HCT116 (cell line): Measurements from ENCODE around the gene SLFN12L. TPM values are rescaled to one million over a fixed set of nuclear protein-coding genes. Genes with fewer than 3 reads are reported as not detected.

ENCODE experiments used
- ATAC-seq: fragments of 200-7000 bp; cut with Tn5 transposase; 2 replicates; pipeline ENCODE4 v1.9.1; 2020; ENCODE audit warnings: mild to moderate bottlenecking, moderate library complexity
- BruUV-seq: library from RNA; stranded (reverse); fragments of 400-500 nt; replicated peaks from 2 replicates; lab custom pipeline; 2021; lab: Mats Ljungman, UMichigan
- CTCF ChIA-PET: fragments of 300-600 bp; sonication (Branson Sonifier 250); formaldehyde crosslinking; loops from one replicate; lab custom pipeline; 2021; ENCODE audit warnings: antibody characterized with exemption; lab: Charles Lee
- POLR2A ChIA-PET: fragments of 300-600, 350-600 bp; sonication (Branson Sonifier 250); formaldehyde crosslinking; loops from one replicate; lab custom pipeline; 2021; ENCODE audit warnings: antibody characterized with exemption; lab: Charles Lee
- RAD21 ChIA-PET, 2 experiments: fragments of 300-600 bp; sonication (Branson Sonifier 250); formaldehyde crosslinking; loops; one replicate each; lab custom pipeline; 2023; ENCODE audit warnings: low total read pairs in 2 of 2; ENCODE audit not compliant: uncharacterized antibody in 2 of 2, unreplicated experiment in 2 of 2, low non-redundant PET in 1 of 2; lab: Charles Lee
- DNase-seq: peaks from one replicate; pipeline ENCODE4 v3.0.0-alpha.2; 2010; ENCODE audit warnings: low read depth, low spot score
- H2AFZ ChIP-seq: fragments of 200-600 bp; shearing (Covaris generic), sonication (generic); 2 replicates; pipeline ENCODE4 v1.6.1; 2017; ENCODE audit warnings: low read depth, mixed run types, mixed read lengths, antibody characterized with exemption, low read length; ENCODE audit not compliant: poor library complexity, severe bottlenecking
- H3K27ac ChIP-seq: 2 replicates; pipeline ENCODE4 v1.5.1; 2012; ENCODE audit warnings: low read depth, low read length
- H3K27me3 ChIP-seq: fragments of 200-600 bp; sonication (generic); 2 replicates; pipeline ENCODE4 v1.6.1; 2016; ENCODE audit warnings: mixed run types, low read length, mixed read lengths; ENCODE audit not compliant: insufficient read depth
- H3K36me3 ChIP-seq, 2 experiments: fragments of 200-500 bp in 1 of 2; fragments of 200-600 bp in 1 of 2; sonication (Bioruptor generic) in 1 of 2; sonication (generic) in 1 of 2; 2 replicates each; pipeline versions ENCODE4 v1.5.1 to v1.6.1; 2014 to 2016; ENCODE audit warnings: low read length in 2 of 2, inconsistent platforms in 1 of 2, mixed read lengths in 1 of 2, mixed run types in 1 of 2; ENCODE audit not compliant: insufficient read depth in 2 of 2, control insufficient read depth in 1 of 2
- H3K4me1 ChIP-seq, 2 experiments: fragments of 200-600 bp in 1 of 2; sonication (generic) in 1 of 2; 2 replicates each; pipeline versions ENCODE4 v1.5.1 to v1.6.1; 2012 to 2017; ENCODE audit warnings: low read length in 2 of 2, inconsistent platforms in 1 of 2, mild to moderate bottlenecking in 1 of 2, mixed read lengths in 1 of 2, mixed run types in 1 of 2, moderate library complexity in 1 of 2; ENCODE audit not compliant: insufficient read depth in 2 of 2, control insufficient read depth in 1 of 2
- H3K4me2 ChIP-seq: fragments of 200-600 bp; sonication (generic); 2 replicates; pipeline ENCODE4 v1.6.1; 2017; ENCODE audit warnings: mixed run types, low read length, mixed read lengths
- H3K4me3 ChIP-seq, 2 experiments: fragments of 200-600 bp in 1 of 2; sonication (generic) in 1 of 2; replicated peaks in 1 of 2; 2 replicates each; pipeline ENCODE4 v1.5.1; 2011 to 2016; ENCODE audit warnings: low read length in 2 of 2, control low read depth in 1 of 2, low read depth in 1 of 2, mild to moderate bottlenecking in 1 of 2, mixed read lengths in 1 of 2, mixed run types in 1 of 2
- H3K79me2 ChIP-seq: fragments of 200-600 bp; sonication (generic); 2 replicates; pipeline ENCODE4 v1.6.1; 2017; ENCODE audit warnings: mild to moderate bottlenecking, mixed run types, low read length, moderate library complexity, mixed read lengths; ENCODE audit not compliant: insufficient read depth
- H3K9ac ChIP-seq: fragments of 200-600 bp; sonication (generic); 2 replicates; pipeline ENCODE4 v1.6.1; 2016; ENCODE audit warnings: low read length, mixed read lengths
- H3K9me2 ChIP-seq: fragments of 200-600 bp; sonication (generic), shearing (Covaris generic); 2 replicates; pipeline ENCODE4 v1.6.1; 2017; ENCODE audit warnings: mixed run types, mild to moderate bottlenecking, moderate library complexity; ENCODE audit not compliant: insufficient read depth
- H3K9me3 ChIP-seq, 2 experiments: fragments of 200-500 bp in 1 of 2; fragments of 200-600 bp in 1 of 2; sonication (Bioruptor generic) in 1 of 2; sonication (generic) in 1 of 2; 2 replicates each; pipeline ENCODE4 v1.6.1; 2014 to 2017; ENCODE audit warnings: low read length in 2 of 2, mixed read lengths in 2 of 2, inconsistent platforms in 1 of 2, low read depth in 1 of 2, mild to moderate bottlenecking in 1 of 2, mixed run types in 1 of 2, moderate library complexity in 1 of 2; ENCODE audit not compliant: control insufficient read depth in 1 of 2, insufficient read depth in 1 of 2
- H4K20me1 ChIP-seq: fragments of 200-600 bp; sonication (generic), shearing (Covaris generic); 2 replicates; pipeline ENCODE4 v1.6.1; 2017; ENCODE audit warnings: mixed run types, mild to moderate bottlenecking, moderate library complexity; ENCODE audit not compliant: insufficient read depth
- ATF3 ChIP-seq: IDR thresholded peaks from 2 replicates; pipeline ENCODE4 v1.6.1; 2012
- CBX3 ChIP-seq: IDR thresholded peaks from 2 replicates; pipeline ENCODE4 v1.6.1; 2012; ENCODE audit warnings: low read depth
- CEBPB ChIP-seq: IDR thresholded peaks from 2 replicates; pipeline ENCODE4 v1.6.1; 2012; ENCODE audit warnings: low read depth
- CTCF ChIP-seq, 3 experiments: fragments of 200-600 bp in 1 of 3; sonication (generic) in 1 of 3; IDR thresholded peaks in 2 of 3; conservative IDR thresholded peaks in 1 of 3; 2 replicates each; pipeline ENCODE4 v1.5.1; 2012 to 2017; ENCODE audit warnings: low read depth in 2 of 3, low read length in 2 of 3, antibody characterized with exemption in 1 of 3, borderline replicate concordance in 1 of 3, control low read depth in 1 of 3, mild to moderate bottlenecking in 1 of 3, mixed read lengths in 1 of 3, mixed run types in 1 of 3, moderate library complexity in 1 of 3; ENCODE audit not compliant: insufficient read depth in 1 of 3
- EGR1 ChIP-seq: IDR thresholded peaks from 2 replicates; pipeline ENCODE4 v1.6.1; 2012; ENCODE audit warnings: low read depth
- ELF1 ChIP-seq: IDR thresholded peaks from 2 replicates; pipeline ENCODE4 v1.6.1; 2012; ENCODE audit warnings: low read depth, borderline replicate concordance
- EZH2 ChIP-seq: fragments of 200-600 bp; sonication (generic); IDR thresholded peaks from 2 replicates; pipeline ENCODE4 v1.6.1; 2017; ENCODE audit warnings: antibody characterized with exemption, mixed run types
- EZH2phosphoT487 ChIP-seq: fragments of 200-600 bp; IDR thresholded peaks from 2 replicates; pipeline ENCODE4 v1.6.1; 2018; ENCODE audit warnings: antibody characterized with exemption, borderline replicate concordance
- FOSL1 ChIP-seq: IDR thresholded peaks from 2 replicates; pipeline ENCODE4 v1.6.1; 2012; ENCODE audit warnings: low read depth
- JUND ChIP-seq: IDR thresholded peaks from 2 replicates; pipeline ENCODE4 v1.6.1; 2012
- MAX ChIP-seq: IDR thresholded peaks from 2 replicates; pipeline ENCODE4 v1.6.1; 2012
- POLR2A ChIP-seq: IDR thresholded peaks from 2 replicates; pipeline ENCODE4 v1.7.0; 2011; ENCODE audit warnings: borderline replicate concordance; ENCODE audit not compliant: insufficient read depth, insufficient read length; ENCODE audit errors: extremely low read depth
- POLR2AphosphoS5 ChIP-seq: IDR thresholded peaks from 2 replicates; pipeline ENCODE4 v1.6.1; 2011; ENCODE audit warnings: mild to moderate bottlenecking, low read depth, low read length, moderate library complexity
- RAD21 ChIP-seq: IDR thresholded peaks from 2 replicates; pipeline ENCODE4 v1.6.1; 2012; ENCODE audit warnings: low read depth, mild to moderate bottlenecking
- REST ChIP-seq: IDR thresholded peaks from 2 replicates; pipeline ENCODE4 v1.6.1; 2012; ENCODE audit warnings: low read depth
- SIN3A ChIP-seq: IDR thresholded peaks from 2 replicates; pipeline ENCODE4 v1.6.1; 2012; ENCODE audit warnings: low read depth
- SRF ChIP-seq: IDR thresholded peaks from 2 replicates; pipeline ENCODE4 v1.6.1; 2012; ENCODE audit warnings: low read depth
- TCF7L2 ChIP-seq: IDR thresholded peaks from 2 replicates; pipeline ENCODE4 v1.7.0; 2011; ENCODE audit warnings: borderline replicate concordance, inconsistent platforms; ENCODE audit not compliant: insufficient read depth, insufficient read length; ENCODE audit errors: extremely low read depth
- ZFX ChIP-seq: fragments of 450-650 bp; IDR thresholded peaks from 2 replicates; pipeline ENCODE4 v1.6.1; 2017
- ZNF274 ChIP-seq: fragments of 200-500 bp; sonication (Bioruptor generic); IDR thresholded peaks from 2 replicates; pipeline ENCODE4 v1.6.1; 2014; ENCODE audit warnings: mild to moderate bottlenecking, low read depth, low read length, inconsistent platforms
- intact Hi-C: fragments of 100-400 bp; cut with micrococcal nuclease; formaldehyde crosslinking; loops from 2 replicates; pipeline ENCODE4 v1.10.0; 2022
- total RNA-seq: library from RNA; stranded (reverse); gene quantifications from one replicate; pipeline ENCODE4 v1.2.1, GENCODE V29; 2021; ENCODE audit not compliant: unreplicated experiment

The SLFN12L gene
- total RNA-seq, 1 experiment from 2014 or later = 0.17 TPM

- H3K79me2 ChIP-seq = no peaks in the 10 kb centered on the region
- no peak for ATAC-seq
- H3K4me1 ChIP-seq = no peaks in the 10 kb centered on the region
- no peak overlapping the region for H2AFZ ChIP-seq
- POLR2A ChIA-PET = no interaction called here
- intact Hi-C loops = no loop called here
- TF ChIP-seq EGR1 (no peak), SRF (no peak), JUND (no peak), ATF3 (no peak), ZNF274 (no peak), CBX3 (no peak), POLR2A (no peak), RAD21 (no peak), ZFX (no peak), SIN3A (no peak), FOSL1 (no peak), MAX (no peak), POLR2AphosphoS5 (no peak), CEBPB (no peak), EZH2phosphoT487 (no peak), CTCF (IDR thresholded peaks at IDR 0.05 in 2 of 3, conservative IDR thresholded peaks at IDR 0.05 in 1 of 3; ENCODE audit: borderline replicate concordance in 1 of 3, insufficient read depth in 1 of 3, low read depth in 2 of 3, low read length in 2 of 3) (no peak), REST (no peak), ELF1 (no peak), EZH2 (no peak), TCF7L2 (no peak)
- TF ChIP-seq, all 23 proteins: peak for 0
- H3K27ac ChIP-seq = no peak overlapping the region
- H3K36me3 ChIP-seq = no peaks in the 10 kb centered on the region
- ChIA-PET RAD21 (interaction anchor here in 1 of 2 experiments (0.7 kb wide), 1 partner anchor 21 kb away, joined by 3 read pairs; no protein-coding TSS in a partner anchor), CTCF (no interaction called here)
- no peak overlapping the region for H3K9ac ChIP-seq
- no peaks in the 10 kb centered on the region for H3K9me2 ChIP-seq
- H3K27me3 ChIP-seq = peaks cover 37% of the 10 kb centered on the region
- H3K9me3 ChIP-seq = no peaks in the 10 kb centered on the region
- DNase-seq = no peak
- no TSS peak for BruUV-seq
- H3K4me3 ChIP-seq = no peak overlapping the region
- no peak overlapping the region for H3K4me2 ChIP-seq
- H4K20me1 ChIP-seq = no peaks in the 10 kb centered on the region
Measured at GRCh38 chr17:35448899-35449227, 88.6 kb downstream of the SLFN12L start.
